Measurements from ENCODE around the gene TGFA. TPM values are rescaled to one million over a fixed set of nuclear protein-coding genes. Genes with fewer than 3 reads are reported as not detected.

The TGFA gene
- total and polyA plus RNA-seq, 10 of the 15 experiments (the other 5 are each of a cell fraction or from before 2014, with no cell fraction given) = 0.03 to 0.23 TPM; not detected in 8

DNA sequence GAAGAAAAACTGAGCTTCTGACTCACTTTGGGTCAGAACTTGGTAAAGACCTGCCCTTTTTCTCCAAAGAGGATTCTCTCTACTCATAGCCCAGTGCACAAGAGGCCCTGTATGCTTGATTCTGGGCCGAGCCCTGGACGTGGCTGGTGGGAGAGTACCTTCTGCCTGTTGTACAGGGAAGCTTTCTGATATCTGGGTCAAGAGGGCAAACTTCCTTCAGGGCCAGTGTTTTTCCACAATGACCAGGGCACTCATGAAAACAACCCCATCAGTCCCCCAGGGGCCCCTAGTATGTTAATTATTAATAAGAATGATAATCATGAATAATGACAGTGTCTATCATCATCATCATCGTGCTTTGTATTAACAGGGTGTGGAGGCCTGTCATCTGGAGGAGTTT is 90.0 kb downstream of the TGFA start (continued):
- TF ChIP-seq, protein P1, sequence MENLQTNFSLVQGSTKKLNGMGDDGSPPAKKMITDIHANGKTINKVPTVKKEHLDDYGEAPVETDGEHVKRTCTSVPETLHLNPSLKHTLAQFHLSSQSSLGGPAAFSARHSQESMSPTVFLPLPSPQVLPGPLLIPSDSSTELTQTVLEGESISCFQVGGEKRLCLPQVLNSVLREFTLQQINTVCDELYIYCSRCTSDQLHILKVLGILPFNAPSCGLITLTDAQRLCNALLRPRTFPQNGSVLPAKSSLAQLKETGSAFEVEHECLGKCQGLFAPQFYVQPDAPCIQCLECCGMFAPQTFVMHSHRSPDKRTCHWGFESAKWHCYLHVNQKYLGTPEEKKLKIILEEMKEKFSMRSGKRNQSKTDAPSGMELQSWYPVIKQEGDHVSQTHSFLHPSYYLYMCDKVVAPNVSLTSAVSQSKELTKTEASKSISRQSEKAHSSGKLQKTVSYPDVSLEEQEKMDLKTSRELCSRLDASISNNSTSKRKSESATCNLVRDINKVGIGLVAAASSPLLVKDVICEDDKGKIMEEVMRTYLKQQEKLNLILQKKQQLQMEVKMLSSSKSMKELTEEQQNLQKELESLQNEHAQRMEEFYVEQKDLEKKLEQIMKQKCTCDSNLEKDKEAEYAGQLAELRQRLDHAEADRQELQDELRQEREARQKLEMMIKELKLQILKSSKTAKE (IDR thresholded peaks at IDR 0.05; ENCODE audit: low read depth, poor library complexity, severe bottlenecking) = no peak
- TF ChIP-seq, protein P2, sequence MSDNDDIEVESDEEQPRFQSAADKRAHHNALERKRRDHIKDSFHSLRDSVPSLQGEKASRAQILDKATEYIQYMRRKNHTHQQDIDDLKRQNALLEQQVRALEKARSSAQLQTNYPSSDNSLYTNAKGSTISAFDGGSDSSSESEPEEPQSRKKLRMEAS (IDR thresholded peaks at IDR 0.05; ENCODE audit: low read depth, low read length) = no peak
- TF ChIP-seq, protein P3, sequence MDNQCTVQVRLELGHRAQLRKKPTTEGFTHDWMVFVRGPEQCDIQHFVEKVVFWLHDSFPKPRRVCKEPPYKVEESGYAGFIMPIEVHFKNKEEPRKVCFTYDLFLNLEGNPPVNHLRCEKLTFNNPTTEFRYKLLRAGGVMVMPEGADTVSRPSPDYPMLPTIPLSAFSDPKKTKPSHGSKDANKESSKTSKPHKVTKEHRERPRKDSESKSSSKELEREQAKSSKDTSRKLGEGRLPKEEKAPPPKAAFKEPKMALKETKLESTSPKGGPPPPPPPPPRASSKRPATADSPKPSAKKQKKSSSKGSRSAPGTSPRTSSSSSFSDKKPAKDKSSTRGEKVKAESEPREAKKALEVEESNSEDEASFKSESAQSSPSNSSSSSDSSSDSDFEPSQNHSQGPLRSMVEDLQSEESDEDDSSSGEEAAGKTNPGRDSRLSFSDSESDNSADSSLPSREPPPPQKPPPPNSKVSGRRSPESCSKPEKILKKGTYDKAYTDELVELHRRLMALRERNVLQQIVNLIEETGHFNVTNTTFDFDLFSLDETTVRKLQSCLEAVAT (IDR thresholded peaks at IDR 0.05) = no peak
- TF ChIP-seq YY1 (IDR thresholded peaks at IDR 0.05; ENCODE audit: low read depth, low read length) (no peak), SIX5 (IDR thresholded peaks at IDR 0.05; ENCODE audit: low read depth, low read length, severe bottlenecking) (no peak)
- TF ChIP-seq, protein P4, sequence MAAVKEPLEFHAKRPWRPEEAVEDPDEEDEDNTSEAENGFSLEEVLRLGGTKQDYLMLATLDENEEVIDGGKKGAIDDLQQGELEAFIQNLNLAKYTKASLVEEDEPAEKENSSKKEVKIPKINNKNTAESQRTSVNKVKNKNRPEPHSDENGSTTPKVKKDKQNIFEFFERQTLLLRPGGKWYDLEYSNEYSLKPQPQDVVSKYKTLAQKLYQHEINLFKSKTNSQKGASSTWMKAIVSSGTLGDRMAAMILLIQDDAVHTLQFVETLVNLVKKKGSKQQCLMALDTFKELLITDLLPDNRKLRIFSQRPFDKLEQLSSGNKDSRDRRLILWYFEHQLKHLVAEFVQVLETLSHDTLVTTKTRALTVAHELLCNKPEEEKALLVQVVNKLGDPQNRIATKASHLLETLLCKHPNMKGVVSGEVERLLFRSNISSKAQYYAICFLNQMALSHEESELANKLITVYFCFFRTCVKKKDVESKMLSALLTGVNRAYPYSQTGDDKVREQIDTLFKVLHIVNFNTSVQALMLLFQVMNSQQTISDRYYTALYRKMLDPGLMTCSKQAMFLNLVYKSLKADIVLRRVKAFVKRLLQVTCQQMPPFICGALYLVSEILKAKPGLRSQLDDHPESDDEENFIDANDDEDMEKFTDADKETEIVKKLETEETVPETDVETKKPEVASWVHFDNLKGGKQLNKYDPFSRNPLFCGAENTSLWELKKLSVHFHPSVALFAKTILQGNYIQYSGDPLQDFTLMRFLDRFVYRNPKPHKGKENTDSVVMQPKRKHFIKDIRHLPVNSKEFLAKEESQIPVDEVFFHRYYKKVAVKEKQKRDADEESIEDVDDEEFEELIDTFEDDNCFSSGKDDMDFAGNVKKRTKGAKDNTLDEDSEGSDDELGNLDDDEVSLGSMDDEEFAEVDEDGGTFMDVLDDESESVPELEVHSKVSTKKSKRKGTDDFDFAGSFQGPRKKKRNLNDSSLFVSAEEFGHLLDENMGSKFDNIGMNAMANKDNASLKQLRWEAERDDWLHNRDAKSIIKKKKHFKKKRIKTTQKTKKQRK (IDR thresholded peaks at IDR 0.05; ENCODE audit: low read depth, low read length) = no peak
